Measurements from ENCODE around the gene MAB21L3.

MAB21L3 gene

GRCh38 chr1:116165572-116165971, 54.4 kb downstream of the MAB21L3 start:
- DNase-seq (ENCODE audit: low spot score), result no peak

DNA sequence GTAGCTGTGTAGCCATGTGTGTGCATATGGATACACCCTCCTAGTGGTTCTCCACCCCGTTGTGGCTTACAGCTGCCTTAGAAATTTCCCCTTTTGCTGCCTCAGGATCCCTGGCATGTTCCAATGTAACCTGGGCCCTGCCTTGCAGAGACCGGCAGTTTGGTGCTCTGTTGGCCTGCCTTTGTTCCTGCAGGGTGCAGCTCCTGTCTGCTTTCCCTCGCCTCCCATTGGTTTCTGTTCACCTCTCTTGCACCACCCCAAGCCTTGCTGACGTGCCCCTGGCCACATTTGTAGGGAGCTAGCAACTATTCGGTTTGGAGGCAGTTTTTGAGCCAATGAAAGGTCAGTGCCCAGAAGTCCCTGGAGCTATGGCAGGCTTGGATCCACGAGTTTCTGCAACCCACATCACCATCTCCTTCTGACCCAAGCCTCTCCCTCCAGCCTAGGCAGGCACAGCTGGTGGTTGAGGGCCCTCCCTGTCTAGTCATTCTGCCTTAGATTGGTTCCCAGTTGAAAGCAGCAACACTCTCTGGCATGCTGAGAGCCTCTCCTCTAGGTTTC, 54.9 kb downstream of the MAB21L3 start:
- DNase-seq (ENCODE audit: low spot score), result no peak

- DNase-seq (ENCODE audit: low spot score), result no peak
These were observed 55.5 kb downstream of the MAB21L3 start for GRCh38 chr1:116166655-116167054.

GRCh38 chr1:116167625-116168276, 56.6 kb downstream of the MAB21L3 start:
- peak; percentile 33 for DNase-seq (ENCODE audit: low spot score)

GRCh38 chr1:116168277-116169032, 57.3 kb downstream of the MAB21L3 start:
- DNase-seq (ENCODE audit: low spot score), result peak; percentile 94

GRCh38 chr1:116169898-116170297, 58.7 kb downstream of the MAB21L3 start:
- no peak for DNase-seq (ENCODE audit: low spot score)

GRCh38 chr1:116170721-116171589, 59.8 kb downstream of the MAB21L3 start:
- no peak for DNase-seq (ENCODE audit: low spot score)

- DNase-seq (ENCODE audit: low spot score), result no peak
These were observed 61.5 kb downstream of the MAB21L3 start for GRCh38 chr1:116172666-116173065.

DNA sequence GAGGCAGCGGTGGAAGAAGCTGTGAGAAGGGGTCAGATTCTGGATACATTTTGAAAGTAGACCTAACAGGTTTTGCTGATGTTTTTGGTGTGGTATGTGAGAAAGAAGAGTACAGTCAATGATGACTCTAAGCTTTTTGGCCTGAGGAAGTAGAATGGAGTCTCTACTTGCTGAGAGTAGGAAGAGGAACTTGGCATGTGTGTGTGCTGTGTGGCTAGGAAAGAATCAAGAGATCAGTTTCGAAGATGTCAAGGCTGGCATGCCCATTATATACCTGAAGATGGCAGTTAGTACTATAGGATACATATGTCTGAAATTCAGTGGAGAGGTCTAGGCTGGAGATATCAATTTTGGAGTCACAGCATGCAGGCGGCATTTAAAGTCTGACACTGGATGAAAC, 64.4 kb downstream of the MAB21L3 start:
- no peak for DNase-seq (ENCODE audit: low spot score)

DNA sequence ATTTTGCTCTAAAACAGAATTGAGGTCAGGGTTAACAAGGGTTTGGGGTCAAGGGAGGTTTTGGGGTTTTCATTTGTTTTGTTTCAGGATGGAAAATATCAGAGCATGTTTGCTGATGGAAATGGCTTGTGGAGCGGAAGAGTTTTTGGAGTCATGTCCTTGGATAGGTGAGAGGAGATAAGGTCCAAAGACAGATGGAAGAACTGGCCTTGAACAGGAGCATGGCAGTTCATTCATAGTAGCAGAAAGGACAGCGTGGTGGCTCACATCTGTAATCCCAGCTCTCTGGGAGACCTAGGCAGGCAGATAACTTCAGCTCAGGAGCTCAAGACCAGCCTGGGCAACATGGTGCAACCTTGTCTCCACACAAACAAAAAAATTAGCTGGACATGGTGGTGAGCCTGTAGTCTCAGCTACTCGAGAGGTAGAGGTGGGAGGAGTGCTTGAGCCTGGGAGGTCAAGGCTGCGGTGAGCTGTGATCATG, 65.1 kb downstream of the MAB21L3 start:
- no peak for DNase-seq (ENCODE audit: low spot score)

DNA sequence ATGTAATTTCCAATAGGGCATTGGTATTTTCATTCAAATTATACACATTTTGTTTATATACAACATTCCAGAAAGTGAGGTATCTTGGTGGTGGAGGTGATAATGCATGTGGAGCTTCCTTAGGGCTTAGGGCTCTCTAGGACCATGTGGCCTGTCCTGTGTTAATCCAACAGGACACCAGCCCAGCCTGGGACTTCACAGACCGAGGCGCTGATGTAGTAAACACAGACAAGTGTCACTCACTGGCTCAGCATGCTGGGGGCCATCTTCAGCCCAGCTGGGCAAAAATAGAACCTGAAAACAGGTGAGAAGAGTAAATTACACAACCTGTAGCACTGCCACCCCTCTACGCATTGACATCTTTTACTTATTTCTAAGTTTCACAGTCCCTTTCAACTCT, 66.7 kb downstream of the MAB21L3 start:
- DNase-seq (ENCODE audit: low spot score), result no peak

GRCh38 chr1:116178837-116179236, 67.6 kb downstream of the MAB21L3 start:
- DNase-seq (ENCODE audit: low spot score), result no peak

DNA sequence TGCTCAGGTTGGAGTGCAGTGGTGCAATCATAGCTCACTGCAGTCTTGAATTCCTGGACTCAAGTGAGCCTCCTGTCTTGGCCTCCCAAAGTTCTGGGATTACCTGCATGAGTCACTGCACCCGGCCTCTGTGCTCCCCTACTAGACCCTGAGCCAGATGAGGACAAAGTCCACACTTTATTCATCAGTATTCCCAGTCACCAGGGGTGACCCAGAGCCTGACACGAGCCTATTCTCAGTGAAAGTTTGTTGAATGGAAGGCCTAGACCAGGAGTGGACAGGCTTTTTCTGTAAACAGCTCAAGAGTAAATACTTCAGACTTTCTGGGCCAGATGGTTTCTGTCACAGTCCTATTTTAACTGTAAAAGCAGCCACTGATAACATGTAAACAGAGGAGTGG, 68.2 kb downstream of the MAB21L3 start:
- no peak for DNase-seq (ENCODE audit: low spot score)

- no peak for DNase-seq (ENCODE audit: low spot score)
These were observed 68.8 kb downstream of the MAB21L3 start for GRCh38 chr1:116179964-116180363.

DNA sequence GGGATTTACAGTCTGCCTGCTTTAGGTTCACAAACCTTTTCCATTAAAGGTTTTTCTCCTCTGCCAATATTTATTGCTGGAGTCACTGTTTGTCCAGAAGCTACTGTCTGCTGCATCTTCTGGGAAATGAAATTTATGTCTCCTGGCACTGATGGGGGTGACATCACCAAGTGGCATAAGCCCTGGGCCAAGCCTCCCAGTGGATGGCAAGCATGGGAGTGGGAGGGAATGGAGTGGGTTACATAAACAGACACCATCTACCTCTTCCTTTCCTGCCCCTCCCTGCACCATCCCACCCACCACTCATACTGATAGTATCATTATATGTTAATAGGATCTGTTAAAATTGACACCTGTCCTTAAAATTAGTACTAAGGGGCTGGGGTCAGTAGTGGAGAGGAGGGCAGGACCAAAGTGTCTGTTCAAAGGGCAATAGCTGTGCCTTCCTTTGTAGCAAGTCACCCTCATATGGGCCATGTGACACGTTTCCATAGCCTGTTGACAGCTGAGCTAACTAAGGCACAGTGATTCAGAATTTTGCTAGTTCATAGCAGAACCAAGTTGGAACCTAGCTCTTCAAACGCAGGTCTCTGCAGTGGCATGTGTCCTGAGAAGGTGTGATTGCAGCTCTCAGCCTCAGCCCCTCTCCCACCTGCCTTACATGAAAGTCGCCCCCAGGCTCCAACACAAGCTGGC, 71.0 kb downstream of the MAB21L3 start:
- DNase-seq (ENCODE audit: low spot score), result no peak
